GM23338 (cell line): Measurements from ENCODE around the gene OPN3. TPM values are rescaled to one million over a fixed set of nuclear protein-coding genes. Genes with fewer than 3 reads are reported as not detected.

Experiments
- CREB1 ChIP-seq: fragments of 250-450 bp; sonication (Bioruptor Pico); IDR thresholded peaks from 2 replicates; pipeline ENCODE4 v1.5.0; 2020; ENCODE audit warnings: low read depth, mild to moderate bottlenecking, moderate library complexity
- CTCF ChIP-seq, 2 experiments: fragments of 200-600 bp in 1 of 2; sonication (generic) in 1 of 2; conservative IDR thresholded peaks; 2 replicates each; pipeline versions ENCODE4 v1.5.1 to v1.6.1; 2016 to 2017; ENCODE audit warnings: antibody characterized with exemption in 2 of 2, low read depth in 2 of 2, mild to moderate bottlenecking in 2 of 2, moderate library complexity in 1 of 2
- REST ChIP-seq: IDR thresholded peaks from one replicate; pipeline ENCODE4 v1.6.1; 2018; ENCODE audit warnings: antibody characterized with exemption; ENCODE audit not compliant: unreplicated experiment
- STAT1 ChIP-seq: IDR thresholded peaks from one replicate; pipeline ENCODE4 v1.6.1; 2016; ENCODE audit warnings: antibody characterized with exemption; ENCODE audit not compliant: unreplicated experiment
- ZNF114 ChIP-seq: fragments of 250-450 bp; sonication (Bioruptor Pico); IDR thresholded peaks from 2 replicates; pipeline ENCODE4 v1.5.0; 2020; ENCODE audit warnings: mild to moderate bottlenecking, moderate library complexity
- ZNF331 ChIP-seq: fragments of 250-450 bp; sonication (Bioruptor Pico); IDR thresholded peaks from 2 replicates; pipeline ENCODE4 v1.5.0; 2020; ENCODE audit warnings: low read depth, mild to moderate bottlenecking, moderate library complexity
- ZNF462 ChIP-seq: fragments of 250-450 bp; sonication (Bioruptor Pico); IDR thresholded peaks from 2 replicates; pipeline ENCODE4 v1.5.0; 2020; ENCODE audit warnings: mild to moderate bottlenecking, moderate library complexity
- polyA plus RNA-seq: library from polyadenylated mRNA; unstranded; fragments of >200 nt; fragmentation: Nextera tagmentation; extraction: Ambion mirVana; gene quantifications from 2 replicates; pipeline ENCODE4 v1.2.1, GENCODE V29; 2016
- total RNA-seq: library from RNA; depleted of rRNA; stranded (reverse); fragments of >200 nt; shearing (Covaris generic); gene quantifications from 2 replicates; pipeline ENCODE4 v1.2.3, GENCODE V29; 2014

The OPN3 gene
- total and polyA plus RNA-seq, 2 experiments from 2014 or later, result 23.7 to 46.8 TPM

- TF ChIP-seq ZNF462, result no peak
- TF ChIP-seq STAT1, result no peak
- TF ChIP-seq CREB1 (CRISPR knock-in tag), result no peak
- TF ChIP-seq ZNF331 (CRISPR knock-in tag), result no peak
- TF ChIP-seq CTCF (conservative IDR thresholded peaks at IDR 0.05; ENCODE audit: low read depth in 2 of 2), result no peak
- TF ChIP-seq ZNF114 (CRISPR knock-in tag), result no peak
- no peak for TF ChIP-seq REST
Measured at GRCh38 chr1:241593186-241593585, 47.0 kb downstream of the OPN3 start (continued).
